Vagina (tissue), 2 donors: ENCODE results near the gene TMEM165.

ENCODE experiments used
- CTCF ChIP-seq, 3 experiments: fragments of 450-650 bp in 2 of 3; fragments of 200-600 bp in 1 of 3; sonication (generic) in 1 of 3; IDR thresholded peaks; one replicate each; pipeline ENCODE4 v1.5.1; 2017 to 2019; ENCODE audit warnings: antibody characterized with exemption in 3 of 3, mild to moderate bottlenecking in 2 of 3, moderate library complexity in 2 of 3
- POLR2A ChIP-seq, 2 donors: fragments of 450-650 bp; IDR thresholded peaks; one replicate each; pipeline ENCODE4 v1.6.1; 2017; ENCODE audit warnings: antibody characterized with exemption in 2 of 2, mild to moderate bottlenecking in 2 of 2, moderate library complexity in 2 of 2
- POLR2AphosphoS5 ChIP-seq, 2 donors: sonication (generic); formaldehyde crosslinking; IDR thresholded peaks; one replicate each; pipeline ENCODE4 v1.9.0; 2017; ENCODE audit warnings: antibody characterized with exemption in 2 of 2, mild to moderate bottlenecking in 2 of 2, low read depth in 1 of 2; ENCODE audit not compliant: insufficient read depth in 1 of 2

DNA sequence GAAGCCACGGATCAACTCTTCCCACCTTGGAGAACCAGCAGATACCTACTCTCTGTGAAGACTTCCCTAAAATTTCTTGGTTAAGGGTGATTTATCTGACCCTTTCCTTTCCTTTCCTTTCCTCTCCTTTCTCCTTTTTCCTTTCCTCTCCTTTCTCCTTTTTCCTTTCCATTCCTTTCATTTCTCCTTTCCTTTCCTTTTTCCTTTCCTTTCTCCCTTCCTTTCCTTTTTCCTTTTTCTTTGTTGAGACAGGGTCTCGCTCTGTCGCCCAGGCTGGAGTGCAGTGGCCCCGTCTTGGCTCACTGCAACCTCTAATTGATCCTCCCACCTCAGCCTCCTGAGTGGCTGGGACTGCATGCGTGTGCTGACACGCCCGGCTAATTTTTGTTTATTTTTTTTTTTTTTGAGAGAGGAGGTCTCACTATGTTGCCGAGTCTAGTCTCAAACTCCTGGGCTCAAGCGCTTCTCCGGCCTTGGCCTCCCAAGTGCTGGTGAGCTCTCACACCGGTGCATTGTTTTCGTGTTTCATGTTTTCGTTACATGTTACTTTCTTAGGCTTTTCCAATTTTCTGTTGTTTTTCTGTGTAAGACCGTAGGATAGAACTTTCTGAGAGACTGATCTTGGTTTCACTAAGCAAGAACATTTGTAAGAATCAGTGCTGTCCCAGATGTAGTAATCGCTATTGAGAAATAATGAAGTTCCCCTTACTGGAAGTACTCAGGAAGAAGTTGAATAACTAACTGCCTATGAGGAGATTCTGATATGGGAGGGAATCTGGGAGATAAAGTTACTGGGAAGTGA, 2.0 kb downstream of the TMEM165 start:
- no peak for TF ChIP-seq CTCF (IDR thresholded peaks at IDR 0.05)
- no peak for TF ChIP-seq POLR2A (IDR thresholded peaks at IDR 0.05)
- no peak for TF ChIP-seq POLR2AphosphoS5 (IDR thresholded peaks at IDR 0.05; ENCODE audit: insufficient read depth in 1 of 2, low read depth in 1 of 2)
